Gastroesophageal sphincter (tissue), 4 donors: ENCODE results near the gene TUBGCP3. TPM values are rescaled to one million over a fixed set of nuclear protein-coding genes. Genes with fewer than 3 reads are reported as not detected.

Experiments used
- ATAC-seq: fragments of 150-250 bp; one replicate; pipeline ENCODE4 v1.9.1; 2016; ENCODE audit warnings: mild to moderate bottlenecking, moderate library complexity
- H3K27ac ChIP-seq, 4 donors: fragments of 200-600 bp; sonication (generic) in 3 of 4; 1 replicate in 3 of 4; 2 replicates in 1 of 4; pipeline ENCODE4 v1.5.1; 2016 to 2019
- H3K27me3 ChIP-seq: fragments of 200-600 bp; sonication (generic); one replicate; pipeline ENCODE4 v1.5.1; 2019
- H3K36me3 ChIP-seq, 2 donors: fragments of 200-600 bp; sonication (generic); one replicate each; pipeline ENCODE4 v1.5.1; 2019; ENCODE audit warnings: control low read depth in 1 of 2
- H3K4me1 ChIP-seq, 3 donors: fragments of 200-600 bp; sonication (generic); 1 replicate in 2 of 3; 2 replicates in 1 of 3; pipeline ENCODE4 v1.5.1; 2016 to 2019; ENCODE audit warnings: control low read depth in 2 of 3
- H3K4me3 ChIP-seq, 2 donors: fragments of 200-600 bp; sonication (generic); one replicate each; pipeline ENCODE4 v1.5.1; 2019; ENCODE audit warnings: mild to moderate bottlenecking in 1 of 2, moderate library complexity in 1 of 2
- H3K9me3 ChIP-seq, 3 donors: fragments of 200-600 bp; sonication (generic); one replicate each; pipeline ENCODE4 v1.5.1; 2017 to 2019; ENCODE audit warnings: control low read depth in 2 of 3
- CTCF ChIP-seq, 4 experiments: fragments of 200-600 bp in 2 of 4; fragments of 450-650 bp in 2 of 4; sonication (generic) in 1 of 4; IDR thresholded peaks; one replicate each; pipeline ENCODE4 v1.5.1; 2017 to 2019; ENCODE audit warnings: antibody characterized with exemption in 4 of 4, mild to moderate bottlenecking in 2 of 4, moderate library complexity in 2 of 4
- EP300 ChIP-seq: sonication (generic); formaldehyde crosslinking; IDR thresholded peaks from one replicate; pipeline ENCODE4 v1.6.1; 2017; ENCODE audit warnings: antibody characterized with exemption, mild to moderate bottlenecking
- POLR2A ChIP-seq, 2 donors: fragments of 450-650 bp; IDR thresholded peaks; one replicate each; pipeline ENCODE4 v1.6.1; 2017; ENCODE audit warnings: antibody characterized with exemption in 2 of 2, mild to moderate bottlenecking in 2 of 2, moderate library complexity in 1 of 2
- POLR2AphosphoS5 ChIP-seq: sonication (generic); formaldehyde crosslinking; IDR thresholded peaks from one replicate; pipeline ENCODE4 v1.6.1; 2017; ENCODE audit warnings: antibody characterized with exemption
- WGBS, 2 donors: methylation state at CpG; one replicate each; pipeline ENCODE4 v1.1.5; 2018; ENCODE audit warnings: low coverage in 1 of 2; 5-methylcytosine and 5-hydroxymethylcytosine counted together
- total RNA-seq, 4 donors: library from RNA; depleted of rRNA; stranded (reverse); fragments of >200 nt; gene quantifications; one replicate each; pipeline ENCODE4 v1.1.0, GENCODE V29; 2016

Gene TUBGCP3
- total RNA-seq, 4 donors from 2014 or later: 25.6 to 37.8 (median 28.9) TPM

DNA sequence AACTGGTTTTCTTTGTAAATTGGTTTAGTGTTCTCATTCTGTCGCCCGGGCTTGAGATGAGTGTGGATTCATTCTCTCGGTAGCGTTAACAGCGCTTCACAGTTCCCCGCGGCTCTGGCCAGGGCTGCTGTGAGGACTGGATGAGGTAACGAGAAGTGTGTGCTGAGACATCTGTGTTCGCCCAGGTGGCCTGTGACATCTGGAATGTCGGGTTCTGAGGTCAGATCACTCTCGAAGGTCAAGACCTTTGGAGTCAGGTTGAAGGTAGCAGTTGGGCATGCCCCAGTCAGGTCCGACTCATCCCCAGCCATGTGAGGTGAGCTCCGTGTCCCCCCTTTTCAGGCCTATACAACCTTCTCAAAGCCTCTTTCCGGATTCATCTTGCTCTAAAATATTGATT, 13.4 kb upstream of the TUBGCP3 start:
- H3K27ac ChIP-seq: no peak overlapping the region
- no peaks in the 10 kb centered on the region for H3K36me3 ChIP-seq
- TF ChIP-seq CTCF (IDR thresholded peaks at IDR 0.05): no peak
- TF ChIP-seq POLR2AphosphoS5: no peak
- no peak for TF ChIP-seq EP300
- TF ChIP-seq POLR2A (IDR thresholded peaks at IDR 0.05): no peak
- ATAC-seq: no peak
- H3K4me3 ChIP-seq: no peak overlapping the region
- H3K4me1 ChIP-seq: peaks cover 0 to 7% (median 3%) of the 10 kb centered on the region in 3 donors
- 88 to 95% methylated on average over 8 to 14 of the region's 14 CpGs for WGBS, 2 donors
- H3K27me3 ChIP-seq: no peaks in the 10 kb centered on the region
- no peaks in the 10 kb centered on the region for H3K9me3 ChIP-seq

- H3K36me3 ChIP-seq: no peaks in the 10 kb centered on the region
- no peaks in the 10 kb centered on the region for H3K27me3 ChIP-seq
- no peaks in the 10 kb centered on the region for H3K4me1 ChIP-seq
- WGBS, 2 donors: 67 to 92% methylated on average over 2 of the region's 2 CpGs
- H3K4me3 ChIP-seq: no peak overlapping the region
- no peak overlapping the region for H3K27ac ChIP-seq
- TF ChIP-seq CTCF (IDR thresholded peaks at IDR 0.05) (no peak), POLR2AphosphoS5 (no peak), EP300 (no peak), POLR2A (IDR thresholded peaks at IDR 0.05) (no peak)
- no peak for ATAC-seq
- H3K9me3 ChIP-seq: no peaks in the 10 kb centered on the region
Observed at GRCh38 chr13:112596235-112596634, 8.3 kb upstream of the TUBGCP3 start.

DNA sequence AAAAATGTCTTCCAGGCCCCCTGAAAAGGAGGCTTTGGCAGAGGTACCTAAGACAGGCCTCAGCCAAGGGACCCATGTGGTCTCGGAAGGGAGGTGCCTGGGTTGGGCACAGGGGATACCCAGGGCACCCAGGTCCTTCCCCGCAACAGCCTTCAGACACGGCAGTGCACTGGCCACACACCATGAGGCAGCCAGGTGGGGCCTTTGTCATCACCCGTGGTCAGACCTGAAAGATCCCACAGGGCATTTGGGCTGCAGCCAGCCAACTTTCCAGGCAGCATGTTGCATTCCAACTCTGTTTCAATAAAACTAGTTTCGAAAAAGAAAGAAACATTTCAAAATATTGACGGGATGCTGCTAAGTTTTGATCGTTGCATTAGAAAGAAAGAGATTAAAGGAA, 4.7 kb upstream of the TUBGCP3 start:
- 86 to 94% methylated on average over 3 to 6 of the region's 7 CpGs for WGBS, 2 donors
- Histone ChIP-seq H3K9me3 (no peaks in the 10 kb centered on the region), H3K4me1 (peaks cover 0 to 12% (median 5%) of the 10 kb centered on the region in 3 donors), H3K27ac (no peak overlapping the region), H3K4me3 (no peak overlapping the region), H3K27me3 (no peaks in the 10 kb centered on the region), H3K36me3 (no peaks in the 10 kb centered on the region)
- TF ChIP-seq CTCF (IDR thresholded peaks at IDR 0.05): no peak
- no peak for ATAC-seq

DNA sequence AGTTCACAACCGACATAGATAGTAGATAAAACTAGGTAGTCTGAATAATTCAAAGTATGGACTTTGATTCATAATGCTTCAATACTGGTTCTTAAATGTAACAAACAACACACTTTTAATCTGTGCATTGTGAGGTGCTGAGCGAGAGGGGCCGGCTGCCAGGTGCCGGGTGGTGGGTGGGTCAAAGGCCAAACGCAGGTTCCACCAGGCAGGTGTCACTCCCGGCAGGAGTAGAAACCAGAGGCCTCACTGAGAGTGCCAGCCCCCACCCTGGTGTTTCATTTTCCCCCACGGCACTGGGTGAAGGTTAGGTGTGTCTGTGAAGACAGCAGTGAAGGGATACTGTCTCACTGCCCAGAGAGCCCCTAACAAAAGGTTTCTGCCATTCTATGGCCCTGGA, 4.2 kb upstream of the TUBGCP3 start:
- no peak for TF ChIP-seq EP300
- no peak for TF ChIP-seq CTCF (IDR thresholded peaks at IDR 0.05)
- no peak for TF ChIP-seq POLR2AphosphoS5
- TF ChIP-seq POLR2A (IDR thresholded peaks at IDR 0.05): no peak
- no peak for ATAC-seq
- 85 to 93% methylated on average over 5 to 6 of the region's 7 CpGs for WGBS, 2 donors
- H3K4me3 ChIP-seq: no peak overlapping the region
- no peaks in the 10 kb centered on the region for H3K27me3 ChIP-seq
- H3K36me3 ChIP-seq: no peaks in the 10 kb centered on the region
- H3K4me1 ChIP-seq: peaks cover 0 to 13% (median 5%) of the 10 kb centered on the region in 3 donors
- no peaks in the 10 kb centered on the region for H3K9me3 ChIP-seq
- H3K27ac ChIP-seq: no peak overlapping the region

GRCh38 chr13:112588490-112589297, 741 bp upstream of the TUBGCP3 start:
- peak overlapping the region; percentile 91 to 94 for H3K4me3 ChIP-seq
- H3K4me1 ChIP-seq: peaks cover 0 to 45% (median 12%) of the 10 kb centered on the region in 3 donors
- no peak for ATAC-seq
- WGBS, 2 donors: 51 to 69% methylated on average over 22 to 29 of the region's 33 CpGs
- peak overlapping the region; percentile 93 to 98 (median 97) for H3K27ac ChIP-seq
- H3K9me3 ChIP-seq: no peaks in the 10 kb centered on the region
- no peaks in the 10 kb centered on the region for H3K36me3 ChIP-seq
- TF ChIP-seq CTCF (IDR thresholded peaks at IDR 0.05) (no peak), POLR2AphosphoS5 (no peak), POLR2A (IDR thresholded peaks at IDR 0.05) (no peak), EP300 (no peak)
- no peaks in the 10 kb centered on the region for H3K27me3 ChIP-seq
